MG63 (cell line): Measurements from ENCODE around the gene CRACR2B. TPM values are rescaled to one million over a fixed set of nuclear protein-coding genes. Genes with fewer than 3 reads are reported as not detected.
A peak's percentile ranks its signal among the peaks of the same experiment; 100 is the strongest.

Source experiments
- DNase-seq: peaks from one replicate; pipeline ENCODE4 v3.0.0-alpha.2; 2020
- H3K27me3 ChIP-seq: fragments of 250-450 bp; sonication (Bioruptor Pico); 2 replicates; pipeline ENCODE4 v1.5.1; 2020; ENCODE audit warnings: mild to moderate bottlenecking, moderate library complexity
- H3K36me3 ChIP-seq: fragments of 250-450 bp; sonication (Bioruptor Pico); 2 replicates; pipeline ENCODE4 v1.5.1; 2020; ENCODE audit warnings: mild to moderate bottlenecking, moderate library complexity
- H3K4me3 ChIP-seq: fragments of 250-450 bp; sonication (Bioruptor Pico); 2 replicates; pipeline ENCODE4 v1.5.1; 2020; ENCODE audit warnings: mild to moderate bottlenecking, moderate library complexity
- H3K9me3 ChIP-seq: fragments of 250-450 bp; sonication (Bioruptor Pico); 2 replicates; pipeline ENCODE4 v1.5.1; 2020; ENCODE audit warnings: mild to moderate bottlenecking, moderate library complexity
- total RNA-seq: library from RNA; depleted of rRNA; stranded (reverse); fragments of >200 nt; shearing (Covaris generic); gene quantifications from 2 replicates; pipeline ENCODE4 v1.2.3, GENCODE V29; 2014; ENCODE audit warnings: low replicate concordance

The CRACR2B gene
- total RNA-seq, 1 experiment from 2014 or later, result not detected

GRCh38 chr11:839875-840617 is 12.3 kb downstream of the CRACR2B start:
- DNase-seq, result peak; percentile 58
- peak overlapping the region; percentile 98 for H3K4me3 ChIP-seq
- H3K9me3 ChIP-seq, result no peaks in the 10 kb centered on the region
- H3K36me3 ChIP-seq, result peaks cover 69% of the 10 kb centered on the region
- H3K27me3 ChIP-seq, result no peaks in the 10 kb centered on the region

- Histone ChIP-seq H3K36me3 (peaks cover 71% of the 10 kb centered on the region), H3K9me3 (no peaks in the 10 kb centered on the region), H3K4me3 (peak overlapping the region; percentile 98), H3K27me3 (no peaks in the 10 kb centered on the region)
- no peak for DNase-seq
These were observed 14.3 kb downstream of the CRACR2B start for GRCh38 chr11:841981-842369.

- Histone ChIP-seq H3K36me3 (peaks cover 68% of the 10 kb centered on the region), H3K27me3 (no peaks in the 10 kb centered on the region), H3K4me3 (peak within 1 kb of the TSS; percentile 98), H3K9me3 (no peaks in the 10 kb centered on the region)
- peak; percentile 92 for DNase-seq
These were observed 14.8 kb downstream of the CRACR2B start, which contains the start of the genes POLR2L and TSPAN4 for GRCh38 chr11:842370-843002. Gene POLR2L (minus strand): TSS chr11:842529. CDS start chr11:842508, 21 bp downstream. Gene TSPAN4 (plus strand): TSS chr11:842852. CDS start chr11:850305, 7,453 bp downstream.

- Histone ChIP-seq H3K9me3 (no peaks in the 10 kb centered on the region), H3K27me3 (no peaks in the 10 kb centered on the region), H3K36me3 (peaks cover 67% of the 10 kb centered on the region), H3K4me3 (peak overlapping the region; percentile 98)
- peak; percentile 53 for DNase-seq
These were observed 15.5 kb downstream of the CRACR2B start for GRCh38 chr11:843086-843734.

- peak; percentile 100 for DNase-seq
- H3K27me3 ChIP-seq, result no peaks in the 10 kb centered on the region
- no peaks in the 10 kb centered on the region for H3K9me3 ChIP-seq
- H3K4me3 ChIP-seq, result peak overlapping the region; percentile 98
- H3K36me3 ChIP-seq, result peaks cover 69% of the 10 kb centered on the region
These were observed 16.3 kb downstream of the CRACR2B start for GRCh38 chr11:843818-844692.

GRCh38 chr11:844693-845644 is 17.2 kb downstream of the CRACR2B start:
- DNase-seq, result peak; percentile 99
- Histone ChIP-seq H3K36me3 (peaks cover 62% of the 10 kb centered on the region), H3K27me3 (no peaks in the 10 kb centered on the region), H3K4me3 (peak overlapping the region; percentile 98), H3K9me3 (no peaks in the 10 kb centered on the region)

- H3K4me3 ChIP-seq, result peak overlapping the region; percentile 98
- H3K36me3 ChIP-seq, result peaks cover 61% of the 10 kb centered on the region
- peak; percentile 78 for DNase-seq
- no peaks in the 10 kb centered on the region for H3K27me3 ChIP-seq
- H3K9me3 ChIP-seq, result no peaks in the 10 kb centered on the region
These were observed 18.3 kb downstream of the CRACR2B start for GRCh38 chr11:845872-846495.

- no peak for DNase-seq
- H3K36me3 ChIP-seq, result peaks cover 59% of the 10 kb centered on the region
- no peaks in the 10 kb centered on the region for H3K9me3 ChIP-seq
- H3K4me3 ChIP-seq, result no peak overlapping the region
- no peaks in the 10 kb centered on the region for H3K27me3 ChIP-seq
These were observed 18.9 kb downstream of the CRACR2B start for GRCh38 chr11:846496-847098.

GRCh38 chr11:847876-848275 is 20.2 kb downstream of the CRACR2B start:
- Histone ChIP-seq H3K27me3 (no peaks in the 10 kb centered on the region), H3K36me3 (peaks cover 66% of the 10 kb centered on the region), H3K9me3 (no peaks in the 10 kb centered on the region), H3K4me3 (no peak overlapping the region)
- DNase-seq, result no peak

GRCh38 chr11:848380-848931 is 20.7 kb downstream of the CRACR2B start:
- DNase-seq, result no peak
- no peaks in the 10 kb centered on the region for H3K27me3 ChIP-seq
- H3K4me3 ChIP-seq, result no peak overlapping the region
- peaks cover 66% of the 10 kb centered on the region for H3K36me3 ChIP-seq
- no peaks in the 10 kb centered on the region for H3K9me3 ChIP-seq

- DNase-seq, result no peak
- H3K4me3 ChIP-seq, result no peak overlapping the region
- H3K9me3 ChIP-seq, result no peaks in the 10 kb centered on the region
- H3K27me3 ChIP-seq, result no peaks in the 10 kb centered on the region
- H3K36me3 ChIP-seq, result peaks cover 68% of the 10 kb centered on the region
These were observed 21.5 kb downstream of the CRACR2B start for GRCh38 chr11:849104-849824.

- no peak for DNase-seq
- H3K27me3 ChIP-seq, result no peaks in the 10 kb centered on the region
- peaks cover 65% of the 10 kb centered on the region for H3K36me3 ChIP-seq
- H3K4me3 ChIP-seq, result no peak overlapping the region
- H3K9me3 ChIP-seq, result no peaks in the 10 kb centered on the region
These were observed 22.4 kb downstream of the CRACR2B start for GRCh38 chr11:849951-850774.
